Lung (tissue), 12 donors: ENCODE data around the gene KANSL3. TPM values are rescaled to one million over a fixed set of nuclear protein-coding genes. Genes with fewer than 3 reads are reported as not detected.

Experiments
- ATAC-seq: fragments of 200-7000 bp; cut with Tn5 transposase; one replicate; pipeline ENCODE4 v1.9.1; 2020; ENCODE audit warnings: moderate number of reproducible peaks; ENCODE audit not compliant: insufficient read depth, low FRiP score
- DNase-seq, 3 donors: peaks; one replicate each; pipeline ENCODE4 v3.0.0-alpha.2; 2013 to 2017
- H3K27ac ChIP-seq, 2 donors: one replicate each; pipeline ENCODE4 v1.5.1; 2013; ENCODE audit warnings: mild to moderate bottlenecking in 2 of 2, moderate library complexity in 2 of 2, control low read depth in 1 of 2, inconsistent platforms in 1 of 2, low read depth in 1 of 2, low read length in 1 of 2
- H3K27me3 ChIP-seq, 3 donors: one replicate each; pipeline ENCODE4 v1.5.1; 2013; ENCODE audit warnings: low read length in 2 of 3; ENCODE audit not compliant: control insufficient read depth in 3 of 3, insufficient read depth in 3 of 3
- H3K36me3 ChIP-seq, 4 donors: one replicate each; pipeline ENCODE4 v1.5.1; 2013; ENCODE audit warnings: low read length in 4 of 4, mild to moderate bottlenecking in 1 of 4, moderate library complexity in 1 of 4; ENCODE audit not compliant: control insufficient read depth in 4 of 4, insufficient read depth in 4 of 4
- H3K4me1 ChIP-seq, 5 donors: one replicate each; pipeline ENCODE4 v1.5.1; 2013; ENCODE audit warnings: low read length in 5 of 5, mild to moderate bottlenecking in 2 of 5, moderate library complexity in 1 of 5; ENCODE audit not compliant: control insufficient read depth in 5 of 5, insufficient read depth in 5 of 5
- H3K4me3 ChIP-seq: one replicate; pipeline ENCODE4 v1.5.1; 2013; ENCODE audit warnings: mild to moderate bottlenecking, control low read depth, moderate library complexity
- H3K9ac ChIP-seq, 2 donors: one replicate each; pipeline ENCODE4 v1.5.1; 2013; ENCODE audit warnings: low read length in 2 of 2, control low read depth in 1 of 2; ENCODE audit not compliant: insufficient read depth in 1 of 2
- H3K9me3 ChIP-seq, 4 donors: one replicate each; pipeline ENCODE4 v1.5.1; 2013; ENCODE audit warnings: low read length in 3 of 4, mild to moderate bottlenecking in 1 of 4, moderate library complexity in 1 of 4; ENCODE audit not compliant: control insufficient read depth in 4 of 4, insufficient read depth in 3 of 4
- CTCF ChIP-seq: IDR thresholded peaks from 2 replicates; pipeline ENCODE4 v1.5.1; 2012; ENCODE audit warnings: mild to moderate bottlenecking; ENCODE audit errors: control extremely low read depth, extremely low read depth
- WGBS, 2 donors: extraction: QIAGEN DNeasy Blood & Tissue Kit; methylation state at CpG; one replicate each; pipeline ENCODE4 v1.1.7; 2013; 5-methylcytosine and 5-hydroxymethylcytosine counted together
- polyA plus RNA-seq, 2 donors: library from polyadenylated mRNA; stranded (reverse); fragments of 200-250 nt; gene quantifications; one replicate each; pipeline ENCODE4 v1.2.1, GENCODE V29; 2013
- total RNA-seq, 2 donors: library from RNA; depleted of rRNA in 1 of 2; stranded (reverse); fragments of >200 nt in 1 of 2; gene quantifications; one replicate each; pipeline ENCODE4 v1.2.1, GENCODE V29; 2014 to 2021
- donor health status: control.
- donor health status: control.
- donor health status: Bipolar disorder and iron deficiency.
- donor health status: healthy.
- donor health status: DM: yes; HTN: yes; CAD: no.

The KANSL3 gene
- total and polyA plus RNA-seq, 4 donors: 16.7 to 91.4 (median 33.6) TPM

- 94% methylated on average over 16 of the region's 16 CpGs for WGBS, 2 donors
- Histone ChIP-seq H3K27me3 (no peaks in the 10 kb centered on the region), H3K9ac (no peak overlapping the region), H3K4me1 (peaks cover 0 to 9% (median 0%) of the 10 kb centered on the region in 5 donors), H3K27ac (no peak overlapping the region), H3K9me3 (no peaks in the 10 kb centered on the region), H3K36me3 (peaks cover 0 to 46% (median 0%) of the 10 kb centered on the region in 4 donors), H3K4me3 (no peak overlapping the region)
- ATAC-seq (no peak), DNase-seq (no peak)
- no peak for TF ChIP-seq CTCF
These were observed 84.7 kb downstream of the KANSL3 start for GRCh38 chr2:96553176-96553956.

- Histone ChIP-seq H3K36me3 (peaks cover 0 to 49% (median 0%) of the 10 kb centered on the region in 4 donors), H3K27ac (no peak overlapping the region), H3K4me3 (no peak overlapping the region), H3K27me3 (no peaks in the 10 kb centered on the region), H3K4me1 (peaks cover 0 to 10% (median 0%) of the 10 kb centered on the region in 5 donors), H3K9ac (no peak overlapping the region), H3K9me3 (no peaks in the 10 kb centered on the region)
- no peak for DNase-seq
- no peak for ATAC-seq
- 90% methylated on average over 18 of the region's 18 CpGs for WGBS, 2 donors
- TF ChIP-seq CTCF: no peak
These were observed 85.6 kb downstream of the KANSL3 start for GRCh38 chr2:96552315-96553175.

- H3K4me1 ChIP-seq: peaks cover 0 to 14% (median 0%) of the 10 kb centered on the region in 5 donors
- no peak for DNase-seq
- no peak overlapping the region for H3K4me3 ChIP-seq
- no peaks in the 10 kb centered on the region for H3K27me3 ChIP-seq
- 95 to 96% methylated on average over 25 of the region's 25 CpGs for WGBS, 2 donors
- no peak for TF ChIP-seq CTCF
- H3K36me3 ChIP-seq: peaks cover 0 to 54% (median 0%) of the 10 kb centered on the region in 4 donors
- ATAC-seq: no peak
- H3K9ac ChIP-seq: no peak overlapping the region
- H3K9me3 ChIP-seq: no peaks in the 10 kb centered on the region
- H3K27ac ChIP-seq: no peak overlapping the region
These were observed 86.4 kb downstream of the KANSL3 start for GRCh38 chr2:96551605-96552314.
